ENCODE measurements around the gene GOLIM4. TPM values are rescaled to one million over a fixed set of nuclear protein-coding genes. Genes with fewer than 3 reads are reported as not detected.
"Not testable (repeated sequence)": the region's sequence is repeated elsewhere in the genome, so short reads cannot be mapped to it uniquely, and the experiment has no call there.

The GOLIM4 gene
- total RNA-seq, 1 donor from 2014 or later: 35.9 TPM

DNA sequence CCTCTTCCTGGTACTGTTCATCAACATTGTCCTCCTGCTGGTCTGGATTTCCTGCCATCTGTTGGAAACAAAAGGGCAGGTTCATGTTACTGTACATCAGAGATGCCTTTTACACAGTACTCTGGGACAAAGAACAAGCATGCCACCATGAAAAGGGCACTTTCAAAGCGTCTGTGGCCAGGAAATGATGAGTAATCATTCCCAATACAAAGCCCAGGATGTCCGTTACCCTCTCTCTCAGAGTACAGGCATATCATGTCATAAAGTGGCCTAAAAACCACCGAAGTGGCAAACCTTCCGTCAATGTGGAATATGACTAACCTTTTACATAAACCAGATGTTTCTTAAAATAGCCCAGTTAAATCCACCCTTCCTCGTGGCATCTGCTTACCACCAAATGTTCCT lies 71.2 kb downstream of the GOLIM4 start:
- Mint-ChIP-seq H3K4me1 (ENCODE audit: unreplicated experiment) (peaks cover 64% of the 10 kb centered on the region), H3K4me3 (ENCODE audit: unreplicated experiment) (no peak overlapping the region), H3K27me3 (ENCODE audit: unreplicated experiment) (no peaks in the 10 kb centered on the region), H3K36me3 (ENCODE audit: low read depth, unreplicated experiment) (peaks cover 36% of the 10 kb centered on the region), H3K27ac (ENCODE audit: unreplicated experiment) (peak overlapping the region; percentile 96), H3K9me3 (ENCODE audit: unreplicated experiment) (no peaks in the 10 kb centered on the region)
- DNase-seq (ENCODE audit: low spot score): peak; percentile 23
- TF ChIP-seq, protein P1, sequence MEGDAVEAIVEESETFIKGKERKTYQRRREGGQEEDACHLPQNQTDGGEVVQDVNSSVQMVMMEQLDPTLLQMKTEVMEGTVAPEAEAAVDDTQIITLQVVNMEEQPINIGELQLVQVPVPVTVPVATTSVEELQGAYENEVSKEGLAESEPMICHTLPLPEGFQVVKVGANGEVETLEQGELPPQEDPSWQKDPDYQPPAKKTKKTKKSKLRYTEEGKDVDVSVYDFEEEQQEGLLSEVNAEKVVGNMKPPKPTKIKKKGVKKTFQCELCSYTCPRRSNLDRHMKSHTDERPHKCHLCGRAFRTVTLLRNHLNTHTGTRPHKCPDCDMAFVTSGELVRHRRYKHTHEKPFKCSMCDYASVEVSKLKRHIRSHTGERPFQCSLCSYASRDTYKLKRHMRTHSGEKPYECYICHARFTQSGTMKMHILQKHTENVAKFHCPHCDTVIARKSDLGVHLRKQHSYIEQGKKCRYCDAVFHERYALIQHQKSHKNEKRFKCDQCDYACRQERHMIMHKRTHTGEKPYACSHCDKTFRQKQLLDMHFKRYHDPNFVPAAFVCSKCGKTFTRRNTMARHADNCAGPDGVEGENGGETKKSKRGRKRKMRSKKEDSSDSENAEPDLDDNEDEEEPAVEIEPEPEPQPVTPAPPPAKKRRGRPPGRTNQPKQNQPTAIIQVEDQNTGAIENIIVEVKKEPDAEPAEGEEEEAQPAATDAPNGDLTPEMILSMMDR (IDR thresholded peaks at IDR 0.05; ENCODE audit: unreplicated experiment): no peak

DNA sequence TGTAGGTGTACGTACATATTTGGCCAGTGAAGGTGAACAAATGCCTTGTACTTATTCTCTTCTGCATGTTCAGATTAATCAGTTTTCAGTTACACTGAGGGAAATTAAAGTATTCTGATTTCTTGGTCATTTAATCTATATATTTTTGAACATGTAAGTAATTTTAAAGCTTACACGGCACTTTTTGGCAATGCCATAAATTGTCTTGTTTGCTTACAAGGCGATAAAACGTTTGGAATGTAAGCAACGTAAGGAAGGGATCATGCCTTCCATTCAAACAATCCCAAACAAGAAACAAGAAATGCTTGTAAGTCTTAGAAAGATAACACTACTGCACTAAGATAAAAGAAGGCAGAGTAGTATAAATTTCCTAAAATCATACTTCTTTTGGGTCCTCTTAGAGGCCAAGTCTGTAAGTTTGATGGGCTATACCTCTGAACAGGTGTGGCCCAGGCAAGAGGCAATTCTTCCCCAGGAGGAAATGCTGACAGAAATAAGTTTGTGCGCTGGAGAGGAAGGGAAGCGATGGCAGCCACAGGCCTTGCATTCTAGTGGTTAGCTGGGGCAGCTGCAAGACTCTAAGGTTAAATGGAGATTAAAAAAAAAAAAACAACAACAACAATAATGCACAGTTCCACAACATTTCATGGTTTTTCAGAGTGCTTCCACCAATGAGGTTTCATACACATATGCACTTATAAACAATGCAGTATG lies 73.8 kb downstream of the GOLIM4 start:
- Mint-ChIP-seq H3K36me3 (ENCODE audit: low read depth, unreplicated experiment) (peaks cover 40% of the 10 kb centered on the region), H3K27ac (ENCODE audit: unreplicated experiment) (no peak overlapping the region), H3K4me3 (ENCODE audit: unreplicated experiment) (peak overlapping the region; percentile 10), H3K4me1 (ENCODE audit: unreplicated experiment) (peaks cover 48% of the 10 kb centered on the region), H3K9me3 (ENCODE audit: unreplicated experiment) (no peaks in the 10 kb centered on the region), H3K27me3 (ENCODE audit: unreplicated experiment) (no peaks in the 10 kb centered on the region)
- TF ChIP-seq, protein P1 (IDR thresholded peaks at IDR 0.05; ENCODE audit: unreplicated experiment): no peak
- no peak for DNase-seq (ENCODE audit: low spot score)

DNA sequence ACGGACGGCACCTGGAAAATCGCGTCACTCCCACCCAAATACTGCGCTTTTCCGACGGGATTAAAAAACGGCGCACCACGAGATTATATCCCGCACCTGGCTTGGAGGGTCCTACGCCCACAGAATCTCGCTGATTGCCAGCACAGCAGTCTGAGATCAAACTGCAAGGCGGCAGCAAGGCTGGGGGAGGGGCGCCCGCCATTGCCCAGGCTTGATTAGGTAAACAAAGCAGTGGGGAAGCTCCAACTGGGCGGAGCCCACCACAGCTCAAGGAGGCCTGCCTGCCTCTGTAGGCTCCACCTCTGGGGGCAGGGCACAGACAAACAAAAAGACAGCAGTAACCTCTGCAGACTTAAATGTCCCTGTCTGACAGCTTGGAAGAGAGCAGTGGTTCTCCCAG lies 84.4 kb downstream of the GOLIM4 start:
- not testable (repeated sequence) for H3K27me3 Mint-ChIP-seq (ENCODE audit: unreplicated experiment); H3K36me3 Mint-ChIP-seq (ENCODE audit: low read depth, unreplicated experiment); H3K4me1 Mint-ChIP-seq (ENCODE audit: unreplicated experiment); H3K9me3 Mint-ChIP-seq (ENCODE audit: unreplicated experiment); DNase-seq (ENCODE audit: low spot score); H3K4me3 Mint-ChIP-seq (ENCODE audit: unreplicated experiment); H3K27ac Mint-ChIP-seq (ENCODE audit: unreplicated experiment)

DNA sequence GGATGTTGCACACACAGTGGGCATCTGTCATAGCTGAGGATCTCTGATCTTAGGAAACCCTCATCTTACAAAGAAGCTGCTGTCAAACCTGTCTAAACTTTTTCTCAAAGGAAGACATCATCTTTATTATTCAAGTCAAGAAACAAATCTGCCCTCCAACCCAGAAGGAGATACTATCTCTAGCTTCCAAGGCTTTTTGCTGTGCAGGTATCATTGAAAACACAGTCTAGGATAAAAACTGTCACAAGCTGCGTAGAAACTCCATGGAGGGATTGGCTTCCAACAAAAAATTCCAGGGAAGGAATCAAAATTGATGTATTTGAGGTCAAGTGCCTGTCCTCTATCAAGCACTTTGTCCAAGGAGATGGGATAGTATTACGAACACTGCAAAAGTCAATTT lies 89.1 kb downstream of the GOLIM4 start:
- DNase-seq (ENCODE audit: low spot score): no peak
- Mint-ChIP-seq H3K9me3 (ENCODE audit: unreplicated experiment) (no peaks in the 10 kb centered on the region), H3K27me3 (ENCODE audit: unreplicated experiment) (no peaks in the 10 kb centered on the region), H3K27ac (ENCODE audit: unreplicated experiment) (no peak overlapping the region), H3K4me1 (ENCODE audit: unreplicated experiment) (no peaks in the 10 kb centered on the region), H3K4me3 (ENCODE audit: unreplicated experiment) (no peak overlapping the region), H3K36me3 (ENCODE audit: low read depth, unreplicated experiment) (peaks cover 7% of the 10 kb centered on the region)
- TF ChIP-seq, protein P1 (IDR thresholded peaks at IDR 0.05; ENCODE audit: unreplicated experiment): no peak

DNA sequence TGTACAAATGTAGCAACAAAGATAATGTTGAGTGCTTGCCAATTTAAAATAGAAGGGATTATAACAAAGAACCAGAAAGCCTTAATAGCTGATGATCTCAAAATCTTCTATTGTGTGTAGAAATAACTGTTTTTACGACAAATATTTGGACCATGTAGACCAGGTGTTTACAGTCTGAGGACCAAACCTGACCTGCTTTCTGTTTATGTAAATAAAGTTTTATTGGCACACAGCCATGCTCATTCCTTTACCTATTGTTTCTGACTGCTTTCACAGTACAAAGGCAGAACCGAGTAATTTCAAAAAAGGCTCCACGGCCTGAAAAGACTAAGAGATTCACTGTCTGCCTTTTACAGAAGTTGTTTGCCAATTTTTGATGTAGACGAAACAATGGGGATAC lies 91.8 kb downstream of the GOLIM4 start:
- Mint-ChIP-seq H3K27ac (ENCODE audit: unreplicated experiment) (no peak overlapping the region), H3K9me3 (ENCODE audit: unreplicated experiment) (no peaks in the 10 kb centered on the region), H3K4me1 (ENCODE audit: unreplicated experiment) (no peaks in the 10 kb centered on the region), H3K27me3 (ENCODE audit: unreplicated experiment) (no peaks in the 10 kb centered on the region), H3K4me3 (ENCODE audit: unreplicated experiment) (no peak overlapping the region), H3K36me3 (ENCODE audit: low read depth, unreplicated experiment) (no peaks in the 10 kb centered on the region)
- TF ChIP-seq, protein P1 (IDR thresholded peaks at IDR 0.05; ENCODE audit: unreplicated experiment): no peak
- DNase-seq (ENCODE audit: low spot score): no peak
